GM12801 (cell line): ENCODE results near the gene NOP10.

Experiments used
- TF ChIP-seq, protein P1 (sequence below): IDR thresholded peaks from one replicate; pipeline ENCODE4 v1.5.1; 2011; ENCODE audit warnings: control low read depth; ENCODE audit not compliant: insufficient read length; ENCODE audit errors: extremely low read depth

Gene NOP10

DNA sequence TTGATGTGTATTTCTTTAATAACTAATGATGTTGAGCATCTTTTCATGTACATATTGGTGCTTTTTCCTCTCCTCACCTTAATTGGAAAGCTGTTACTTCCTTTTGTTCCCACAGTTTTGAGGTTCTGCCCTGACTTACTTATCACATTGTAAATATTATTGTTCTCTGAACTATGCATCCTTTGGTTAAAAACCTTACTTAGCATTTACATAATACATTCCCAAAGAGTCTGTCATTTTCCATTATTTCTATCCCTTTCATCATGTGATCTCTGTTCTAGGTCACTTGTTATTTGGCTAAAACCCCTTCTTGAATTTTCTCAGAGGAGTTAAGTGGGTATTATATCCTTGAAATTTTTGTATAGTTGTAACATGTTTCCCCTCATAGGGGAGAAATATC lies 38.3 kb downstream of the NOP10 start:
- TF ChIP-seq, protein P1, sequence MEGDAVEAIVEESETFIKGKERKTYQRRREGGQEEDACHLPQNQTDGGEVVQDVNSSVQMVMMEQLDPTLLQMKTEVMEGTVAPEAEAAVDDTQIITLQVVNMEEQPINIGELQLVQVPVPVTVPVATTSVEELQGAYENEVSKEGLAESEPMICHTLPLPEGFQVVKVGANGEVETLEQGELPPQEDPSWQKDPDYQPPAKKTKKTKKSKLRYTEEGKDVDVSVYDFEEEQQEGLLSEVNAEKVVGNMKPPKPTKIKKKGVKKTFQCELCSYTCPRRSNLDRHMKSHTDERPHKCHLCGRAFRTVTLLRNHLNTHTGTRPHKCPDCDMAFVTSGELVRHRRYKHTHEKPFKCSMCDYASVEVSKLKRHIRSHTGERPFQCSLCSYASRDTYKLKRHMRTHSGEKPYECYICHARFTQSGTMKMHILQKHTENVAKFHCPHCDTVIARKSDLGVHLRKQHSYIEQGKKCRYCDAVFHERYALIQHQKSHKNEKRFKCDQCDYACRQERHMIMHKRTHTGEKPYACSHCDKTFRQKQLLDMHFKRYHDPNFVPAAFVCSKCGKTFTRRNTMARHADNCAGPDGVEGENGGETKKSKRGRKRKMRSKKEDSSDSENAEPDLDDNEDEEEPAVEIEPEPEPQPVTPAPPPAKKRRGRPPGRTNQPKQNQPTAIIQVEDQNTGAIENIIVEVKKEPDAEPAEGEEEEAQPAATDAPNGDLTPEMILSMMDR = no peak

DNA sequence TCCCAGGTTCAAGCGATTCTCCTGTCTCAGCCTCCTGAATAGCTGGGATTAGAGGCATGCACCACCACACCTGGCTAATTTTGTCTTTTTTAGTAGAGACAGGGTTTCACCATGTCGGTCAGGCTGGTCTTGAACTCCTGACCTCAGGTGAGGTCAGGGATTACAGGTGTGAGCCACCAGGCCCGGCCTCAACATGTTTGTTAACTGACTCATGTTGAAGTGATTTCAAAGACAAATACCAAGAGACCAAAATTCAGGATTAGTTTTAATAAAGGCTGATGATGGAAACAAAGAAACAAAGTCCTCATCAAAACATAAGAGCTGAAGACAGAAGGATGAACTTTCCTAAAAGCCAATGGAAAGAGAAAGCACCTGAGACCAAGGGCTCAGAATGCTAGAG lies 41.9 kb downstream of the NOP10 start:
- TF ChIP-seq, protein P1 = no peak

DNA sequence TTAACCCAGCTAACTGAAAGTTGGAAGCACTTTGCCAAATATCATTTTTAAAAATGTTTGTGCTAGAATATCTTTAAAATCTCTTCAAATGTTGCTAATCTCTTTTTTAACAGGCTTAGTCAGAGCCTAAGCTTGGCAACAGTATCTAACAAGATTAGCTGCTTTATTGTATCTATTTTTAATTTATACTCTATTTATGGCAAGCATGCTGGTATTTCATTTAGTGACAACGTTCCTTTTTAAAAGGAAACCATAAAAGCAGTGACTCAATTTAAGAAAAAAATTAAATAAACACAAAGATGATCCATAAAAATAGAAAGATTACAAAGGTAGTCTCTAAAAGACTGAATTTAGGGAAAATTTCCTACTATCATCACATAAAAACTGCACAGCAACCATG lies 45.9 kb downstream of the NOP10 start:
- TF ChIP-seq, protein P1 = no peak

DNA sequence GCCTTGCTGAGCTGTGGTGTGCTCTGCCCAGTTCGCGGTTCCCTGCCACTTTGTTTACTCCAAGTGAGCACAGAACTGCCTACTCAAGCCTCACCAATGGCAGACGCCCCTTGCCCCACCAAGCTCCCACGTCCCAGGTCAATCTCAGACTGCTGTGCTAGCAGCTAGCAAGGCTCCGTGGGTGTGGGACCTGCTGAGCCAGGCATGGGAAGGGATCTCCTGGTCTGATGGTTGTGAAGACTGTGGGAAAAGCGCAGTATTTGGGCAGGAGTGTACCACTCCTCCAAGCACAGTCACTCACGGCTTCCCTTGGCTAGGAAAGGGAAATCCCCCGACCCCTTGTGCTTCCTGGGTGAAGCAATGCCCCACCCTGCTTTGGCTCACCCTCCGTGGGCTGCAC lies 50.3 kb downstream of the NOP10 start:
- TF ChIP-seq, protein P1 = no peak
